Mucosa of rectum (tissue), 2 donors: Measurements from ENCODE around the gene ENSA.

Experiments
- H3K27ac ChIP-seq, 2 donors: one replicate each; pipeline ENCODE4 v1.7.0; 2013; ENCODE audit warnings: inconsistent platforms in 2 of 2, low read depth in 2 of 2, low read length in 2 of 2
- H3K27me3 ChIP-seq, 2 donors: one replicate each; pipeline ENCODE4 v1.7.0; 2013; ENCODE audit warnings: low read length in 2 of 2; ENCODE audit not compliant: control insufficient read depth in 2 of 2, insufficient read depth in 2 of 2
- H3K36me3 ChIP-seq, 2 donors: one replicate each; pipeline ENCODE4 v1.7.0; 2013; ENCODE audit warnings: low read length in 2 of 2; ENCODE audit not compliant: control insufficient read depth in 2 of 2, insufficient read depth in 2 of 2
- H3K4me1 ChIP-seq, 2 donors: one replicate each; pipeline ENCODE4 v1.7.0; 2013; ENCODE audit warnings: low read length in 2 of 2, mild to moderate bottlenecking in 1 of 2; ENCODE audit not compliant: control insufficient read depth in 2 of 2, insufficient read depth in 2 of 2
- H3K4me3 ChIP-seq, 2 donors: one replicate each; pipeline ENCODE4 v1.7.0; 2013; ENCODE audit warnings: low read length in 2 of 2
- H3K9ac ChIP-seq, 2 donors: one replicate each; pipeline ENCODE4 v1.7.0; 2013; ENCODE audit warnings: low read length in 2 of 2, low read depth in 1 of 2, mild to moderate bottlenecking in 1 of 2
- H3K9me3 ChIP-seq, 2 donors: one replicate each; pipeline ENCODE4 v1.7.0; 2013; ENCODE audit warnings: low read length in 2 of 2; ENCODE audit not compliant: control insufficient read depth in 2 of 2
- donor health status: healthy.
- donor health status: Normal muscosa, but diverticular disease.

Gene ENSA

DNA sequence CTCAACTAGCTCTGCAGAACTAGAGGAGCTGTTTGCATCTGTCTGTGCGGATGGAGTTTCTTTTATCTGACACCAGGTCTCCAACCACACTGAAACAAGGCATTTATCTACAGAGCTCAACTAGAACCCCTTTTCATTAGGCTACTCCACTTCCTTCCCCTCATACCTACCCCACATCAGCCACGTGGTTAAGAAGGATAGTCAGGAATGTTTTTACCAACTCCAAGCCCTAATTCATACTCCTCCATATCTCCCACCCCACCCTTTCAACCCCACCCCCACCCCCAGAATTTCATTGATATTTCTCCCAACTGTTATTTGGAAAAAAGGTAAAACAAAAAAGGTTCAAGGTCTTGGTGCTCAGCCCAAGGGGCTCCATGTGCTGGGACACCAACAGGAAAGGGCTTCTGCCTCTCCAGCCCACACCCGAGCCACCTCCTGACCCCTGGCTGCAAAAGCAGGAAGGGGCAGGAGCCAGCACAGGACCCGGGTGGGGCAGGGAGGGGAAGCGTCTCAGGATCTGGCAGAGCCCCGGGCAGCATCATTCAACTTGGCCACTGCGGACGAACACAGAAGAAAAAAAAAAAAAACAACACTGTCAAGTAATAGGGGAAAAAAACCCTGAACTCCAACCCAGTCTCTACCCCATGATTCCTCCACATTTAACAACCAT, 7.0 kb downstream of the ENSA start:
- Histone ChIP-seq H3K36me3 (peaks cover 44 to 69% of the 10 kb centered on the region in 2 donors), H3K4me1 (peaks cover 14 to 22% of the 10 kb centered on the region in 2 donors)

DNA sequence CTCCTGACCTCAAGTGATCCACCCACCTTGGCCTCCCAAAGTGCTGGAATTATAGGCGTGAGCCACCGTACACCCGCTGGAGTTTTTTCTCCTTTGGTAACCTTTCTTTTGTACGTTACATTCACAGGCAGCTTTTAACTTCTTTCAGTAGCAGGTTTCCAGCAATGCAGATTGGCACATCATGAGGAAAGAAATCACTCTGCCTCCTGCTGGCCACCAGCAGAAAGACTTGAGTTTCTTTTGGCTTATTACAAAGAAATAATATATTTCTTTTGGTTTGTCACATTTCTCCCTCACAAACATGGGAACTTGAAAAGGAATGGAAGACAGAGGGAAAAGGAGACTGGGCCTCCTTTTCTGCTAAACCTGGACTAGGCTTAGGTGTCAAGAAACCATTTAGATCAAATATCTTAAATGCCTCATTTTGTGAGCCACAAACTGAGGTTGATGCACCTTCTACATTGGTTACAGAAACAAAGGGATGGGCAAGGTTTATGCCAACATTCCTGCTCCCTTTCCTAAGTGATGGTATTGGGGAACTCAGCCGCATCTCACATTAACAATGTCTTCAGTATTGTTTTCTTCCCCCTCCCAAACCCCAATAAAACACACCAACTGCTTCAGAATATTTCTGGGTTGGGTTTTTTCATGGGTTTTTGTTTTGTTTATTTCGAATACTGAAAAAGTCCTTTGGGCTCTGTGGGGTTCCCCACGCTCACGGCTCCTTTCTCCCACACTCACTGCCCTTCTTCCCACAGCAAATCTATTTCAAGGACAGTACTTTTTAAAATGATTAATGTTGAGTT, 7.7 kb downstream of the ENSA start:
- peak overlapping the region; percentile 2 to 41 for H3K9ac ChIP-seq

More for the DNA sequence above, 7.0 kb downstream of the ENSA start:
- Histone ChIP-seq H3K27me3 (no peaks in the 10 kb centered on the region), H3K4me3 (no peak overlapping the region), H3K9ac (peak overlapping the region in 1 of 2 donors; percentile 41), H3K27ac (peak overlapping the region in 1 of 2 donors; percentile 61), H3K9me3 (no peaks in the 10 kb centered on the region)

DNA sequence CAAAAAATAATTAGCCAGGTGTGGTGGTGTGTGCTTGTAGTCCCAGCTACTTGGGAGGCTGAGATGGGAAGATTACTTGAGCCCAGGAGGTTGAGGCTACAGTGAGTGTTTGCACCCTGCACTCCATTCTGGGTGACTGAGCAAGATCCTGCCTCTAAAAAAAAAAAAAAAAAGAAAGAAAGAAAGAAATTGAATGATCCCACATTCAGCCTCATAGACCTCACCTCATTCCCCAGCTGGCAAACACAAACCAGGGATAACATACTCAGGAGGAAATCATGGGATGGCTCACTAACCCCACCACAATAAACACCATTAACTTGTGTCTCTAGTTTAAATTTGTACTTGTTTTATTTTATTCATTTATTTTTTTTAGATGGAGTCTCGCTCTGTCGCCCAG, 8.5 kb downstream of the ENSA start:
- H3K4me3 ChIP-seq = no peak overlapping the region
- H3K27me3 ChIP-seq = no peaks in the 10 kb centered on the region
- no peaks in the 10 kb centered on the region for H3K9me3 ChIP-seq
- H3K9ac ChIP-seq = peak overlapping the region in 1 of 2 donors; percentile 28
- H3K27ac ChIP-seq = no peak overlapping the region
- H3K4me1 ChIP-seq = peaks cover 14 to 23% of the 10 kb centered on the region in 2 donors
- peaks cover 33 to 55% of the 10 kb centered on the region in 2 donors for H3K36me3 ChIP-seq

More for the DNA sequence above, 7.7 kb downstream of the ENSA start:
- no peaks in the 10 kb centered on the region for H3K27me3 ChIP-seq
- peak overlapping the region; percentile 27 to 61 for H3K27ac ChIP-seq
- no peaks in the 10 kb centered on the region for H3K9me3 ChIP-seq
- peaks cover 39 to 61% of the 10 kb centered on the region in 2 donors for H3K36me3 ChIP-seq
- H3K4me3 ChIP-seq = no peak overlapping the region
- peaks cover 14 to 22% of the 10 kb centered on the region in 2 donors for H3K4me1 ChIP-seq

DNA sequence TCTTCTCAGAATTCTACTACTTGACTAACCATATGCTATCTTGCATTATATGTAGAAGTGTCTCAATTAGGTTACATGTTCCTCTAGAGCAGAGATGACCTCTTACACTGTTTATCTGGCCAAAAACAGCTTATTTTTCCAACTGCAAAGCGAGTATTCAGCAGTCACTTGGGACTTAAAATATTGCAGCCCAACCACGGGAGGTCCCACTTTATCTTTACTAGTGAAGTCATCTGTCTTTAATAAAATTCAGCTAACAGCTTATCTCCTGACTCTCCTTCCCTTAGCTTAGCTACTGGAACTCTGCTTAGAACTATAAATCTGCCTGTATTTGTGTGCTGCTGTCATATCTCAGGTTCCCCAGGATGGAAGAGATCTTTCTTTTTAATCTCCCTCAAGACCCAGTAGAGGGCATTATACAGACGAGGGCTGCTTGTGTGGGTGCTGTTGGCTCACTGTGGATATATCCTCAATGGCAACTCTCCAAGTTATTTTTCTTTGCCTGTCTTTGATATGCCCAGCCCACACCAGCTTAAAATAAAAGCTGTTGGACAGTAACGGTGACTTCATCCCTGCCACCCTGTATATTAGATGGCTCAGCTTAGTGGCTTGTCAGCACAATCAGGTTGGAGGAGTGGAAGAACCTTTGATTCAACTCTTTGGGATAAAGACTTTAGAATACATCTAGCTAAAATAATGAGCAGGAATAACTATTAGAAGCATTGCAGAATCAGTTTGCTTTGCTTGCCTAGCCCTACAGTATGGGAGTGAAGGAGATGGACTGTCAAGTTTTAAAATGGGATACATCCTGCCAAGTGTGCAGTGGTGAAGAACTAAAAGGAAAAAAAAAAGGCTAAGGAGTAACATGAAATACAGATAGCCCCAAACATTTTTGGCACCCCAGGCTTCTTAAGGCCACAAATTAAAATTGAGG, 9.6 kb downstream of the ENSA start:
- Histone ChIP-seq H3K4me3 (no peak overlapping the region), H3K9ac (peak overlapping the region in 1 of 2 donors; percentile 36), H3K9me3 (no peaks in the 10 kb centered on the region), H3K36me3 (peaks cover 23 to 45% of the 10 kb centered on the region in 2 donors), H3K4me1 (peaks cover 18 to 33% of the 10 kb centered on the region in 2 donors), H3K27me3 (no peaks in the 10 kb centered on the region), H3K27ac (peak overlapping the region; percentile 45 to 67)

DNA sequence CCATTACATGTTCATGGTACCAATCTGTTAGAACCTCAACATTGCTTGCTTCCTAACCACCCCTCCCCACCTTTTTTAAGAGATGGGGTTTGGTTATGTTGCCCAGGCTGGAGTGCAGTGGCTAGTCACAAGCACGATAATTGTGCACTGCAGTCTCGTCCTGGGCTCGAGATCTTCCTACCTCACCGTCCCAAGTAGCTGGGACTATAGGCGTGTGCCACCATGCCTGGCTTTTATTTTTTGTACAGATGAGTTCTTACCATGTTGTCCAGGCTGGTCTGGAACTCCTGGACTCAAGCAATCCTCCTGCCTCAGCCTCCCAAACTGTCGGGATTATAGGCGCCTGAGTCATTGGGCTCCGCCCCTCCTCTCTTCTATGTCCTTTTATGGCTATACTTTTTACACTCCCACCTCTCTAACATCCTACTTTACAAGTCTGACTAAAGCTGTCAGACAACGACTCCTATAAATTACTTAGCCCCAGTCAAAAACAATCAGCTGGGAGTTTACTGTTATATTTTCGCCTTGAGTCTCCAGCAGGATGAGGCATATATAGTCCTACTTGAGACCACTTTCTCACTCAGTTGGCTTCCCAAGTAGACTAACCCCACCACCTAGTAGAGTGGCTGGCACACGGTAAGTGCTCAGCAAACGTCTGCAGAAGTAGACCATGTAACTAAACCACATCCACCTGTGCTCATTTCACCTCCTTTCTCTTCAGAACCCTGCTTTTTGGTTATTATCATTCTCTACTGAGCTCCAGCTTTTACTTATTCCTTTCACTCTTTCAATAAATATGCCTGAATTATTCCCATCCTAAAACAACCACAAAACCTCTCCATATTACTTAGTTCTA, 13.8 kb downstream of the ENSA start:
- peaks cover 6 to 16% of the 10 kb centered on the region in 2 donors for H3K36me3 ChIP-seq
- H3K27me3 ChIP-seq = no peaks in the 10 kb centered on the region
- H3K4me1 ChIP-seq = peaks cover 39 to 58% of the 10 kb centered on the region in 2 donors
- no peaks in the 10 kb centered on the region for H3K9me3 ChIP-seq
- H3K4me3 ChIP-seq = peak overlapping the region in 1 of 2 donors; percentile 14
- peak overlapping the region; percentile 65 to 88 for H3K27ac ChIP-seq
- H3K9ac ChIP-seq = peak overlapping the region in 1 of 2 donors; percentile 12

DNA sequence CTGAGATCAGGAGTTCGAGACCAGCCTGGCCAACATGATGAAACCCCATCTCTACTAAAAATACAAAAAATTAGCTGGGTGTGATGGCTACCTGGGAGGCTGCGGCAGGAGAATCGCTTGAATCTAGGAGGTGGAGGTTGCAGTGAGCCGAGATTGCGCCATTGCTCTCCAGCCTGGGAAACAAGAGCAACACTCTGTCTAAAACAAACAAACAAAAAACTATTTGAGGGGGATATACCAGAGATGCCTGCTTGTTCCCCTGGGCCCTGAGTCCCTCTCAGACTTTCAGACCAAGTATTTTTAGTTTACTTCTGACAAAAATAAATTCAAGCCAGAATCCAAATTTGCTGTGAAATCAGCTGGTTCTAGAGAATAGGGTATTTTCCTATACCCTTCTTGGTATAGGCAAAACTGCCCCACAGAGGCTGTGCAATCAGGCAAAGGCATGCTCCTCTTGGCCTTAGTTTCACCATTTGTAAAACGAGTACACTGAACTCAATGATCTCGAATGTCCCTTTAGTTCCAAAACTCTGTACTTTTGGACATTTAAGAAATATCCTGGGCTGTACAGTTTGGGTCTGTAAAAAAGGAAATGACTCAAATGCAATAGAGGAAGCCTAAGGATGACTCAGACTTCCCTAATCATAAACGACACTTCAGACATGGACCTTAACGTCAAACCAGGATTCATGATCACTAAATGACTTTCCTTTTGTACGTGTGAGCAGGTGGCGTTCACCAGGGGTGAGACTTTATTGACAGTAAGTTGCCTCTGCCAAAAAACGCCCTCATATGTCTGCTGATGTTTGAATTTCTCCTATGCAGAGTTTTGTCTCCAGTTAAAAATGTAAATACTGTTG, 16.1 kb downstream of the ENSA start:
- peak overlapping the region; percentile 44 to 63 for H3K9ac ChIP-seq
- peaks cover 33 to 50% of the 10 kb centered on the region in 2 donors for H3K4me1 ChIP-seq
- no peaks in the 10 kb centered on the region for H3K9me3 ChIP-seq
- peak overlapping the region; percentile 87 to 88 for H3K27ac ChIP-seq
- peaks cover 0 to 3% of the 10 kb centered on the region in 2 donors for H3K36me3 ChIP-seq
- no peaks in the 10 kb centered on the region for H3K27me3 ChIP-seq
- peak overlapping the region in 1 of 2 donors; percentile 47 for H3K4me3 ChIP-seq

DNA sequence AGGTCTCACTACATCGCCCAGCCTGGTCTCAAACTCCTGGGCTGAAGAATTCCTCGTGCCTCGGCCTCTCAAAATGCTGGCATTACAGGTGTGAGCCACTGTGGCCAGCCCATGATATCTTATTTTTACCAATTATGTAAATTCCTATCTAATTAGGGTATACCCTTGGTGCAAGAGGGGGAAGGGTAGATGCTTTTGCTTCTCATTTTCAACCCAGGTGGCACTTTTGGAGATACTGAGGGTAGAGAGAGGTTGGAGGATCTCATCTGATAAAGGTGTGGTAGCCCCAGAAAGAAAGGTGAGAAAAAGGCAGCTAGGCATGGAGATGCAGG, 17.4 kb downstream of the ENSA start:
- Histone ChIP-seq H3K27ac (peak overlapping the region; percentile 87 to 88), H3K9ac (peak overlapping the region; percentile 62 to 70), H3K27me3 (no peaks in the 10 kb centered on the region), H3K9me3 (no peaks in the 10 kb centered on the region), H3K4me1 (peaks cover 33 to 50% of the 10 kb centered on the region in 2 donors), H3K4me3 (peak overlapping the region in 1 of 2 donors; percentile 20), H3K36me3 (peaks cover 0 to 3% of the 10 kb centered on the region in 2 donors)

GRCh38 chr1:150610576-150610975, 18.8 kb downstream of the ENSA start:
- no peak overlapping the region for H3K4me3 ChIP-seq
- no peaks in the 10 kb centered on the region for H3K27me3 ChIP-seq
- peaks cover 0 to 3% of the 10 kb centered on the region in 2 donors for H3K36me3 ChIP-seq
- peaks cover 33 to 45% of the 10 kb centered on the region in 2 donors for H3K4me1 ChIP-seq
- no peak overlapping the region for H3K9ac ChIP-seq
- H3K27ac ChIP-seq = peak overlapping the region; percentile 87 to 88
- H3K9me3 ChIP-seq = no peaks in the 10 kb centered on the region
